HG03432 (cell line): ENCODE results near the gene TBC1D17.

Source experiments
- ATAC-seq: cut with Tn5 transposase; IDR thresholded peaks from one replicate; pipeline ENCODE4 v1.9.1; 2021; ENCODE audit warnings: mild to moderate bottlenecking, moderate library complexity; ENCODE audit not compliant: unreplicated experiment

The TBC1D17 gene

GRCh38 chr19:49875177-49875576, 2.3 kb upstream of the TBC1D17 start:
- ATAC-seq: no peak

- ATAC-seq: no peak
These were observed 1.6 kb upstream of the TBC1D17 start for GRCh38 chr19:49875857-49876421.

GRCh38 chr19:49876422-49877019, 981 bp upstream of the TBC1D17 start:
- peak; percentile 50 for ATAC-seq

- ATAC-seq: peak; percentile 51
These were observed 609 bp downstream of the TBC1D17 start for GRCh38 chr19:49877879-49878743.

- no peak for ATAC-seq
These were observed 1.2 kb downstream of the TBC1D17 start for GRCh38 chr19:49878744-49879070.

GRCh38 chr19:49879243-49879963, 1.9 kb downstream of the TBC1D17 start:
- ATAC-seq: no peak

GRCh38 chr19:49880162-49880869, 2.8 kb downstream of the TBC1D17 start:
- no peak for ATAC-seq

DNA sequence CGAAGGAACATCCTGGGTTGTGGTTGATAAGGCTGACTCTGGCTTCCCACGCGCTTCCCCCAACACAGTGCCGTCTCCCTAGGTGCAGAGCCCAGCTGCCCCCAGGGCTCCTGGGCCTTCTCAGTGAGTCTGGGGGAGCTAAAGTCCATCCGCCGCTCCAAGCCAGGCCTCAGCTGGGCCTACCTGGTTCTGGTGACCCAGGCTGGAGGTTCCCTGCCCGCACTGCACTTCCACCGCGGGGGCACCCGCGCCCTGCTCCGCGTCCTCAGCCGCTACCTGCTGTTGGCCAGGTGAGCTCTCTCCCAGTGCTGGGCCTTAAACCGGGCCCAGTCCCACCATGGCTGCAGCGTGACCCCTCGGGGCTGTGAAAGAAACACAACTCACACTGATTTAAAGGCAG, 3.7 kb downstream of the TBC1D17 start:
- no peak for ATAC-seq

GRCh38 chr19:49881672-49882394, 4.3 kb downstream of the TBC1D17 start:
- ATAC-seq: no peak

GRCh38 chr19:49882643-49883042, 5.1 kb downstream of the TBC1D17 start:
- ATAC-seq: no peak

- no peak for ATAC-seq
These were observed 5.6 kb downstream of the TBC1D17 start for GRCh38 chr19:49883094-49883493.

GRCh38 chr19:49884109-49884508, 6.6 kb downstream of the TBC1D17 start:
- no peak for ATAC-seq

- ATAC-seq: no peak
These were observed 7.3 kb downstream of the TBC1D17 start for GRCh38 chr19:49884760-49885159.

GRCh38 chr19:49887037-49887664, 9.6 kb downstream of the TBC1D17 start:
- ATAC-seq: no peak

DNA sequence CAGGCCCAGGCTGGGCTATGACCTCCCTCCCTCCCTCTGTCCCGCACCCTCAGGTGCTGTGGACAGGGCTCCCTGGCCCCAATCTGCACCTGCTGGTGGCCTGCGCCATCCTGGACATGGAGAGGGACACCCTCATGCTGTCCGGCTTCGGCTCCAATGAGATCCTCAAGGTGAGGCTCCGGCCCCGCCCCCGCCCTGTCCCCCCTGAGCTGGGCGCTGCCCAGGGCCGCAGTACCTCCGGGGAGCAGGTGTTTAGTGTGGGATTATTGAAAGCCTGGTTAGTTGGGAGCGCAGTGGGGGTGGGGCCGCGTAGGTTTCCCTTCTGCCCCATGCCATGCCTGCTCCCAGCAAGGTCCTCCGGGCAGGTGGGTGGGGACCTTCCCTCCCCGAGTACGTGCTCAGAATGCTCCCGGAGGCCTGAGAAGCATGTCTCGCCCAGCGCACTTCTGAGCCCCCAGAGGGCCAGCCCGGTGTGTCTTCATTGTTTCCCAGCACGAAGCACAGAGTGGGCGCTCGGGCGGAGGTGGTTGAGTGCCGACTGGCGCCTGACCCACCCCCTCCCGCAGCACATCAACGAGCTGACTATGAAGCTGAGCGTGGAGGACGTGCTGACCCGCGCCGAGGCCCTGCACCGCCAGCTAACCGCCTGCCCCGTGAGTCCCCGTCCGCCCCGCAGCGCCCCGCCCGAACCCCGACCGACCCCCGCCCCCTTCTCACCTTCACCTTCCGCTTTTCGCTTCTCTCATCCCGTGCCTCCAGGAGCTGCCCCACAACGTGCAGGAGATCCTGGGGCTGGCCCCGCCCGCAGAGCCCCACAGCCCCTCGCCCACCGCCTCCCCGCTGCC, 10.4 kb downstream of the TBC1D17 start:
- ATAC-seq: no peak

DNA sequence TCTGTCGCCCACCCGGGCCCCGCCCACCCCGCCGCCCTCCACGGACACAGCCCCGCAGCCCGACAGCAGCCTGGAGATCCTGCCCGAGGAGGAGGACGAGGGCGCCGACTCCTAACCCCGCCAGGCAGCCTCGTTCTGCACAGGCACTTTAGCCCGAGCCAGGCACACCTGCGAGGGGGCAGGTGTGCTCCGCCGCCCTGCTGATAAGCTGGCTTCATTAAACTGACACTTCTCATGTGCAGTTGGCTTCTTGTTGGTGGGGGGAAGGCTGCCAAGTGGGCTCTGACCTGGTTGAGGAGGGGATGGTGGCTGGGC, 11.0 kb downstream of the TBC1D17 start:
- ATAC-seq: no peak

DNA sequence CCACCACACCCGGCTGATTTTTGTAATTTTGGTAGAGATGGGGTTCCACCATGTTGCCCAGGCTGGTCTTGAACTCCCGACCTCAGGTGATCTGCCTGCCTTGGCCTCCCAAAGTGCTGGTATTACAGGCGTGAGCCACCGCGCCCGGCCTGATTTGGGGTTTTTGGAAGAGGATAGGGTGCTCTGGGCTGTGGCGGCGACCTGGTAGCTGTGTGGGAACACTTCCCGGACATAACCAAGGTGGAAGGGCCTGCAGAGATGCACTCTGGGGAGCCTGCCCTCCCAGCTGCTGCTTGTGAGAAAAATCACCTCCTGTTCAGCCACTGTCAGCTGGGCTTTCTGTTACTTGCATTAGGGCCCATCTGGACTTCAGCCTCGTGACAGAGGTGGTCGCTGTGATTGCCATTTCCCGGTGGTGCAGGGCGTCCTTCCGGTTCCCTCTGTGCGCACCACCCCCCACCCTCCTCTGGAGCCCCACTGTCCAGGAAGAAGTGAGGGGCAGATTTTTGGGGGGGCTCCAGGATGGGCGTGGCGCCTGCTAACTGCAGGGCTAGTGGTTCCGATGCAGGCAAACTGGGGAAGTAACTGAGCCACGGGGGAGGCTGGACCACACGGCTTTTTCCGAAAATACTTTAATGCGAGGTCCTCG, 11.7 kb downstream of the TBC1D17 start:
- no peak for ATAC-seq

- no peak for ATAC-seq
These were observed 12.3 kb downstream of the TBC1D17 start for GRCh38 chr19:49889687-49890348.
